IMR-90 (cell line): Measurements from ENCODE around the gene KCNJ10. TPM values are rescaled to one million over a fixed set of nuclear protein-coding genes. Genes with fewer than 3 reads are reported as not detected.

Experiments
- ATAC-seq: fragments of 200-7000 bp; cut with Tn5 transposase; 2 replicates; pipeline ENCODE4 v1.9.1; 2020; ENCODE audit warnings: low read depth, mild to moderate bottlenecking, moderate library complexity
- BruUV-seq: library from RNA; stranded (reverse); fragments of 400-500 nt; replicated peaks from 2 replicates; lab custom pipeline; 2021; lab: Mats Ljungman, UMichigan
- CTCF ChIA-PET: fragments of 300-600 bp; formaldehyde crosslinking; extraction: SDS; loops from one replicate; lab custom pipeline; 2021; ENCODE audit warnings: antibody characterized with exemption; lab: Yijun Ruan, JAX
- POLR2A ChIA-PET: fragments of 300-600 bp; sonication (Branson Sonifier 250); formaldehyde crosslinking; loops from one replicate; lab custom pipeline; 2022; ENCODE audit warnings: antibody characterized with exemption; ENCODE audit not compliant: unreplicated experiment; lab: Charles Lee
- DNase-seq: peaks from one replicate; pipeline ENCODE4 v3.0.0; 2013
- H2AFZ ChIP-seq: replicated peaks from 2 replicates; pipeline ENCODE3; 2013; ENCODE audit warnings: low read length, mild to moderate bottlenecking; ENCODE audit not compliant: poor library complexity
- H2AK5ac ChIP-seq: 2 replicates; pipeline ENCODE4 v1.6.1; 2013; ENCODE audit warnings: low read depth, low read length, inconsistent platforms
- H2AK9ac ChIP-seq: replicated peaks from 2 replicates; pipeline ENCODE3; 2013; ENCODE audit warnings: mild to moderate bottlenecking, low read depth, low read length, moderate library complexity; ENCODE audit not compliant: poor library complexity
- H2BK120ac ChIP-seq: 2 replicates; pipeline ENCODE4 v1.6.1; 2013; ENCODE audit warnings: low read depth, low read length, inconsistent platforms
- H2BK15ac ChIP-seq: 3 replicates; pipeline ENCODE4 v1.6.1; 2013; ENCODE audit warnings: low read depth, low read length, inconsistent platforms
- H2BK20ac ChIP-seq: 2 replicates; pipeline ENCODE4 v1.6.1; 2013; ENCODE audit warnings: low read depth, mild to moderate bottlenecking, inconsistent platforms, low read length, moderate library complexity
- H2BK5ac ChIP-seq: 2 replicates; pipeline ENCODE4 v1.6.1; 2013; ENCODE audit warnings: mild to moderate bottlenecking, low read depth, low read length, inconsistent platforms; ENCODE audit not compliant: poor library complexity, severe bottlenecking
- H3K14ac ChIP-seq: replicated peaks from 2 replicates; pipeline ENCODE4 v1.6.1; 2013; ENCODE audit warnings: low read depth, low read length, inconsistent platforms
- H3K18ac ChIP-seq: 2 replicates; pipeline ENCODE4 v1.6.1; 2013; ENCODE audit warnings: low read depth, low read length, control low read depth
- H3K23ac ChIP-seq: 2 replicates; pipeline ENCODE4 v1.6.1; 2013; ENCODE audit warnings: low read depth, low read length, inconsistent platforms
- H3K27ac ChIP-seq: 2 replicates; pipeline ENCODE4 v1.5.1; 2013; ENCODE audit warnings: mild to moderate bottlenecking, control low read depth, low read length; ENCODE audit not compliant: insufficient read depth
- H3K27me3 ChIP-seq: 2 replicates; pipeline ENCODE4 v1.6.1; 2013; ENCODE audit warnings: low read length; ENCODE audit not compliant: control insufficient read depth, insufficient read depth
- H3K36me3 ChIP-seq: 2 replicates; pipeline ENCODE4 v1.6.1; 2013; ENCODE audit warnings: low read length, mixed read lengths; ENCODE audit not compliant: control insufficient read depth, insufficient read depth
- H3K4ac ChIP-seq: 2 replicates; pipeline ENCODE4 v1.6.1; 2013; ENCODE audit warnings: low read depth, low read length, inconsistent platforms
- H3K4me1 ChIP-seq: 2 replicates; pipeline ENCODE4 v1.6.1; 2013; ENCODE audit warnings: low read length, mixed read lengths; ENCODE audit not compliant: control insufficient read depth, insufficient read depth
- H3K4me2 ChIP-seq: 2 replicates; pipeline ENCODE4 v1.6.1; 2013; ENCODE audit warnings: low read depth, mild to moderate bottlenecking, control low read depth, low read length, moderate library complexity
- H3K4me3 ChIP-seq: 2 replicates; pipeline ENCODE4 v1.5.1; 2013; ENCODE audit warnings: low read depth, mild to moderate bottlenecking, control low read depth, low read length, moderate library complexity; ENCODE audit not compliant: insufficient read depth
- H3K56ac ChIP-seq: 2 replicates; pipeline ENCODE4 v1.6.1; 2013; ENCODE audit warnings: low read length, inconsistent platforms; ENCODE audit not compliant: insufficient read depth; ENCODE audit errors: extremely low read depth
- H3K79me1 ChIP-seq, 2 experiments: 2 replicates each; pipeline ENCODE4 v1.6.1; 2013; ENCODE audit warnings: low read length in 2 of 2, inconsistent platforms in 1 of 2, low read depth in 1 of 2
- H3K9ac ChIP-seq: 2 replicates; pipeline ENCODE4 v1.6.1; 2013; ENCODE audit warnings: low read depth, low read length, control low read depth
- H3K9me1 ChIP-seq: 2 replicates; pipeline ENCODE4 v1.6.1; 2013; ENCODE audit warnings: low read length, inconsistent platforms; ENCODE audit not compliant: insufficient read depth
- H3K9me3 ChIP-seq: 2 replicates; pipeline ENCODE4 v1.6.1; 2013; ENCODE audit warnings: low read length; ENCODE audit not compliant: control insufficient read depth, insufficient read depth
- H4K20me1 ChIP-seq: 2 replicates; pipeline ENCODE4 v1.6.1; 2013; ENCODE audit warnings: low read length, inconsistent platforms; ENCODE audit not compliant: insufficient read depth
- H4K5ac ChIP-seq: 2 replicates; pipeline ENCODE4 v1.6.1; 2013; ENCODE audit warnings: mild to moderate bottlenecking, low read depth, low read length, control low read depth
- H4K8ac ChIP-seq, 2 experiments: 2 replicates each; pipeline ENCODE4 v1.6.1; 2013; ENCODE audit warnings: low read depth in 2 of 2, low read length in 2 of 2, control low read depth in 1 of 2, inconsistent platforms in 1 of 2
- H4K91ac ChIP-seq: 2 replicates; pipeline ENCODE4 v1.6.1; 2013; ENCODE audit warnings: low read depth, low read length, inconsistent platforms; ENCODE audit not compliant: insufficient read depth
- BHLHE40 ChIP-seq: fragments of 150-350 bp; IDR thresholded peaks from 2 replicates; pipeline ENCODE4 v1.6.1; 2016; ENCODE audit warnings: mild to moderate bottlenecking, low read depth, low read length
- CEBPB ChIP-seq: IDR thresholded peaks from 2 replicates; pipeline ENCODE4 v1.6.1; 2012; ENCODE audit warnings: low read depth, low read length, improper control_type of control experiment
- CHD1 ChIP-seq: IDR thresholded peaks from 2 replicates; pipeline ENCODE4 v1.6.1; 2012; ENCODE audit warnings: low read depth, low read length, improper control_type of control experiment
- CTCF ChIP-seq: conservative IDR thresholded peaks from 2 replicates; pipeline ENCODE4 v1.5.1; 2012; ENCODE audit warnings: mild to moderate bottlenecking, low read depth, low read length, improper control_type of control experiment
- ELK1 ChIP-seq: fragments of 150-350 bp; IDR thresholded peaks from 2 replicates; pipeline ENCODE4 v1.6.1; 2016; ENCODE audit warnings: low read depth, mild to moderate bottlenecking, low read length, moderate library complexity, borderline replicate concordance
- MAFK ChIP-seq: IDR thresholded peaks from 2 replicates; pipeline ENCODE4 v1.6.1; 2012; ENCODE audit warnings: low read depth, low read length, improper control_type of control experiment
- MAZ ChIP-seq: IDR thresholded peaks from 2 replicates; pipeline ENCODE4 v1.6.1; 2012; ENCODE audit warnings: low read depth, mild to moderate bottlenecking, low read length, improper control_type of control experiment, moderate library complexity, borderline replicate concordance
- MXI1 ChIP-seq: IDR thresholded peaks from 2 replicates; pipeline ENCODE4 v1.6.1; 2012; ENCODE audit warnings: low read depth, mild to moderate bottlenecking, low read length, moderate library complexity, borderline replicate concordance
- NFE2L2 ChIP-seq: fragments of 150-350 bp; IDR thresholded peaks from 2 replicates; pipeline ENCODE4 v1.6.1; 2016; ENCODE audit warnings: low read depth, mild to moderate bottlenecking, low read length
- POLR2A ChIP-seq: IDR thresholded peaks from 2 replicates; pipeline ENCODE4 v1.6.1; 2012; ENCODE audit warnings: mild to moderate bottlenecking, low read depth, low read length
- RAD21 ChIP-seq: IDR thresholded peaks from 2 replicates; pipeline ENCODE4 v1.6.1; 2012; ENCODE audit warnings: low read length, improper control_type of control experiment
- RCOR1 ChIP-seq: IDR thresholded peaks from 2 replicates; pipeline ENCODE4 v1.6.1; 2012; ENCODE audit warnings: mild to moderate bottlenecking, low read length, improper control_type of control experiment; ENCODE audit not compliant: insufficient replicate concordance
- RFX5 ChIP-seq: IDR thresholded peaks from 2 replicates; pipeline ENCODE4 v1.8.0; 2012; ENCODE audit warnings: low read depth, mild to moderate bottlenecking, low read length, moderate library complexity
- SMC3 ChIP-seq: fragments of 150-350 bp; IDR thresholded peaks from 2 replicates; pipeline ENCODE4 v1.6.1; 2016; ENCODE audit warnings: low read depth, mild to moderate bottlenecking, antibody characterized with exemption, low read length, moderate library complexity
- WGBS, 2 experiments: methylation state at CpG; one replicate each; pipeline versions ENCODE4 v1.1.5 to v1.1.7; 2013; ENCODE audit warnings: missing lambda C conversion rate in 2 of 2; ENCODE audit not compliant: insufficient read length in 1 of 2; ENCODE audit errors: extremely low coverage in 2 of 2; 5-methylcytosine and 5-hydroxymethylcytosine counted together
- dilution Hi-C: fragments of 300-500 bp; cut with HindIII; formaldehyde crosslinking; loops from one replicate; pipeline ENCODE4 v1.14.3; 2018; ENCODE audit warnings: low sequenced_read_pairs; ENCODE audit not compliant: unreplicated experiment
- in situ Hi-C: fragments of 300-500 bp; cut with MboI; formaldehyde crosslinking; loops from 3 replicates; pipeline ENCODE4 v1.14.3; 2019; ENCODE audit warnings: low sequenced_read_pairs, inconsistent platforms, mixed read lengths
- intact Hi-C: fragments of 100-400 bp; cut with micrococcal nuclease; formaldehyde crosslinking; loops from 2 replicates; pipeline ENCODE4 v1.10.0; 2022
- polyA plus RNA-seq, 3 experiments: library from polyadenylated mRNA; depleted of rRNA; stranded (reverse); fragments of >200 nt; gene quantifications; 2 replicates each; pipeline ENCODE4 v1.2.3, GENCODE V29; 2012; ENCODE audit warnings: low replicate concordance in 1 of 3
- total RNA-seq: library from RNA; depleted of rRNA; stranded (reverse); fragments of >200 nt; gene quantifications from 2 replicates; pipeline ENCODE4 v1.2.3, GENCODE V29; 2012
- TF ChIP-seq, protein P1 (sequence below): fragments of 150-350 bp; IDR thresholded peaks from 2 replicates; pipeline ENCODE4 v1.6.1; 2017; ENCODE audit warnings: mild to moderate bottlenecking, antibody characterized with exemption, low read length, low read depth

KCNJ10 gene
- total and polyA plus RNA-seq, 2 of the 4 experiments (the other 2 are of a cell fraction): not detected

DNA sequence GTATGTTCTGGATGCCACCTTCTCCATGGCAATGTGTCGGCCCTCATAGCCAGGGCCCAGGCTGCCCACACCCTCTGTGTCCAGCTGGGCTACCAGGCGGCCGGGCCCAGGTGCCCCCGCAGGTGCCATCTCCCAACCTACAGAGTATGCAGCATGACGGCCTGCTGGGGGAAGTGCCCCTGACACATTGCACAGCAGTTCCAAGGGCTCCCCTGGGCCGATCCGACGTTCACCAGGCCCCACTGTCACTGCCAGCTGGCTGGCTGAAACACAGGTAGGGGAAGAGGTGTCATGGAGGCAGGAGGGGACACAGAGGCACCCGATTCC is 23.1 kb upstream of the KCNJ10 start:
- in situ Hi-C loops: loop anchor here (10.0 kb wide), 1 partner anchor 262 kb away; no protein-coding TSS in a partner anchor

More for the DNA sequence above, 23.1 kb upstream of the KCNJ10 start:
- no peak overlapping the region for H2AK9ac ChIP-seq
- ATAC-seq: no peak
- H2BK5ac ChIP-seq: no peak overlapping the region
- no peak overlapping the region for H4K91ac ChIP-seq
- H3K14ac ChIP-seq: no peak overlapping the region
- peaks cover 5% of the 10 kb centered on the region for H3K4me1 ChIP-seq
- no peak overlapping the region for H3K56ac ChIP-seq
- no TSS peak for BruUV-seq
- H3K4me3 ChIP-seq: no peak overlapping the region
- no peaks in the 10 kb centered on the region for H3K9me1 ChIP-seq
- no peak for DNase-seq
- WGBS, 2 experiments: 89% methylated on average over 3 of the region's 9 CpGs; no CpG with 5 or more reads in 1 of the 2 experiments
- peaks cover 8% of the 10 kb centered on the region for H3K36me3 ChIP-seq
- no peak overlapping the region for H3K9ac ChIP-seq
- no peaks in the 10 kb centered on the region for H3K27me3 ChIP-seq
- H3K23ac ChIP-seq: no peak overlapping the region
- POLR2A ChIA-PET: no interaction called here
- no peak overlapping the region for H3K4ac ChIP-seq
- H2BK20ac ChIP-seq: no peak overlapping the region
- dilution Hi-C loops: no loop called here
- no peak overlapping the region for H2AK5ac ChIP-seq
- H3K18ac ChIP-seq: no peak overlapping the region
- peaks cover 0 to 20% of the 10 kb centered on the region in 2 experiments; a peak in 3 of 4 replicates for H3K79me1 ChIP-seq
- TF ChIP-seq RAD21 (no peak), MXI1 (no peak), ELK1 (no peak), MAFK (no peak), CTCF (no peak), BHLHE40 (no peak), NFE2L2 (no peak), MAZ (no peak), RCOR1 (no peak), CHD1 (no peak), POLR2A (no peak), SMC3 (no peak), RFX5 (no peak), CEBPB (no peak)
- TF ChIP-seq, protein P1, sequence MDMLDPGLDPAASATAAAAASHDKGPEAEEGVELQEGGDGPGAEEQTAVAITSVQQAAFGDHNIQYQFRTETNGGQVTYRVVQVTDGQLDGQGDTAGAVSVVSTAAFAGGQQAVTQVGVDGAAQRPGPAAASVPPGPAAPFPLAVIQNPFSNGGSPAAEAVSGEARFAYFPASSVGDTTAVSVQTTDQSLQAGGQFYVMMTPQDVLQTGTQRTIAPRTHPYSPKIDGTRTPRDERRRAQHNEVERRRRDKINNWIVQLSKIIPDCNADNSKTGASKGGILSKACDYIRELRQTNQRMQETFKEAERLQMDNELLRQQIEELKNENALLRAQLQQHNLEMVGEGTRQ: no peak
- no peak overlapping the region for H2BK120ac ChIP-seq
- no peak overlapping the region for H2BK15ac ChIP-seq
- no peak overlapping the region for H3K4me2 ChIP-seq
- H4K20me1 ChIP-seq: 0 out of 2 replicates have a peak, but pooled peaks cover 5% of the 10 kb centered on the region
- no peak overlapping the region for H3K27ac ChIP-seq
- intact Hi-C loops: no loop called here
- H4K5ac ChIP-seq: no peak overlapping the region
- no peak overlapping the region for H4K8ac ChIP-seq
- no peak overlapping the region for H2AFZ ChIP-seq
- no peaks in the 10 kb centered on the region for H3K9me3 ChIP-seq
- CTCF ChIA-PET: no interaction called here
